Astrocyte of the cerebellum (primary cell): ENCODE data around the gene SCAPER.
"Not testable (repeated sequence)": the region's sequence is repeated elsewhere in the genome, so short reads cannot be mapped to it uniquely, and the experiment has no call there.

Source experiments
- DNase-seq: peaks from one replicate; pipeline ENCODE4 v3.0.0-alpha.2; 2011; ENCODE audit warnings: low read depth
- H3K4me3 ChIP-seq: 2 replicates; pipeline ENCODE4 v1.5.1; 2011; ENCODE audit warnings: mild to moderate bottlenecking, low read depth, low read length, moderate library complexity
- CTCF ChIP-seq: IDR thresholded peaks from 2 replicates; pipeline ENCODE4 v1.5.1; 2012; ENCODE audit warnings: low read length, low read depth, moderate library complexity, mild to moderate bottlenecking; ENCODE audit errors: missing control alignments
- in situ Hi-C: cut with HindIII; loops from 2 replicates; pipeline ENCODE4 v1.10.0; 2017; ENCODE audit warnings: low sequenced_read_pairs

SCAPER gene

GRCh38 chr15:76696840-76697239, 208.3 kb downstream of the SCAPER start:
- no peak for TF ChIP-seq CTCF
- no peak for DNase-seq
- no peak overlapping the region for H3K4me3 ChIP-seq
- in situ Hi-C loops, result no loop called here

GRCh38 chr15:76692546-76692945, 212.6 kb downstream of the SCAPER start:
- DNase-seq, H3K4me3 ChIP-seq, in situ Hi-C loops: not testable (repeated sequence)

- DNase-seq, H3K4me3 ChIP-seq, in situ Hi-C loops: not testable (repeated sequence)
These were observed 217.5 kb downstream of the SCAPER start for GRCh38 chr15:76687592-76687991.

- no peak for DNase-seq
- no peak for TF ChIP-seq CTCF
- H3K4me3 ChIP-seq, result no peak overlapping the region
- in situ Hi-C loops, result no loop called here
These were observed 221.1 kb downstream of the SCAPER start for GRCh38 chr15:76684002-76684401.

GRCh38 chr15:76682833-76683232, 222.3 kb downstream of the SCAPER start:
- in situ Hi-C loops, result no loop called here
- H3K4me3 ChIP-seq, result no peak overlapping the region
- TF ChIP-seq CTCF, result no peak
- DNase-seq, result no peak

GRCh38 chr15:76682259-76682658, 222.9 kb downstream of the SCAPER start:
- in situ Hi-C loops, result no loop called here
- H3K4me3 ChIP-seq, result no peak overlapping the region
- TF ChIP-seq CTCF, result no peak
- no peak for DNase-seq

- no peak overlapping the region for H3K4me3 ChIP-seq
- DNase-seq, result peak; percentile 36
- in situ Hi-C loops, result no loop called here
- no peak for TF ChIP-seq CTCF
These were observed 226.4 kb downstream of the SCAPER start for GRCh38 chr15:76678766-76679165.

GRCh38 chr15:76674883-76675282, 230.3 kb downstream of the SCAPER start:
- no peak overlapping the region for H3K4me3 ChIP-seq
- no peak for TF ChIP-seq CTCF
- DNase-seq, result peak; percentile 4
- in situ Hi-C loops, result no loop called here
